Esophagus mucosa (tissue), 1 donor: ENCODE results near the gene SLC27A5. TPM values are rescaled to one million over a fixed set of nuclear protein-coding genes. Genes with fewer than 3 reads are reported as not detected.
A peak's percentile ranks its signal among the peaks of the same experiment; 100 is the strongest.
"Not testable (repeated sequence)": the region's sequence is repeated elsewhere in the genome, so short reads cannot be mapped to it uniquely, and the experiment has no call there.

Experiments used
- ATAC-seq: fragments of 200-7000 bp; cut with Tn5 transposase; one replicate; pipeline ENCODE4 v1.9.1; 2020
- total RNA-seq: library from RNA; stranded (reverse); gene quantifications from one replicate; pipeline ENCODE4 v1.2.4, GENCODE V29; 2023
- donor health status: DM: yes; HTN: yes; CAD: no.

Gene SLC27A5
- total RNA-seq, 1 donor from 2014 or later = 6.4 TPM

DNA sequence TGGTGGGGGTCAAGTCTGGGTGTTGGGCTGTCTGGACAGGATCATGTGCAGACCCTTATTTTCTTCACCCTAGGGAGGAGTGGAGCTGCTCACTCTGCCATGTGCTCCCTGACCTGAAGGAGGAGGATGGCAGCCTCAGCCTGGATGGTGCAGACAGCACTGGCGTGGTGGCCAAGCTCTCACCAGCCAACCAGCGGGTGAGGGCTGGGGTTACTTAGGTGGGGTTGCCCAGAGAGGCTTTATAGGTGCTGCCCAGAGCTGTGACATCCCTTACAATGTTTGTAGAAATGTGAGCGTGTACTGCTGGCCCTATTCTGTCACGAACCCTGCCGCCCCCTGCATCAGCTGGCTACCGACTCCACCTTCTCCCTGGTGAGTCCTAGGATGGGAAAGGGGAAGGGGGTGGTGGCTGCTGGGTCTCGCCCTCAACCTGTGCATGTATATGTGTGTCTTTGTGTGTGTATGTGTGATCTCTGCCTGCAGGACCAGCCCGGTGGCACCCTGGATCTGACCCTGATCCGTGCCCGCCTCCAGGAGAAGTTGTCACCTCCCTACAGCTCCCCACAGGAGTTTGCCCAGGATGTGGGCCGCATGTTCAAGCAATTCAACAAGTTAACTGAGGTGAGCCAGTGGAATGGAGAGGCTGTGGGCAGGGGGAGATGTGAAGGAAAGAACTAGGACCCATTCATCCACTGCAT, 38.0 kb upstream of the SLC27A5 start:
- ATAC-seq = no peak

DNA sequence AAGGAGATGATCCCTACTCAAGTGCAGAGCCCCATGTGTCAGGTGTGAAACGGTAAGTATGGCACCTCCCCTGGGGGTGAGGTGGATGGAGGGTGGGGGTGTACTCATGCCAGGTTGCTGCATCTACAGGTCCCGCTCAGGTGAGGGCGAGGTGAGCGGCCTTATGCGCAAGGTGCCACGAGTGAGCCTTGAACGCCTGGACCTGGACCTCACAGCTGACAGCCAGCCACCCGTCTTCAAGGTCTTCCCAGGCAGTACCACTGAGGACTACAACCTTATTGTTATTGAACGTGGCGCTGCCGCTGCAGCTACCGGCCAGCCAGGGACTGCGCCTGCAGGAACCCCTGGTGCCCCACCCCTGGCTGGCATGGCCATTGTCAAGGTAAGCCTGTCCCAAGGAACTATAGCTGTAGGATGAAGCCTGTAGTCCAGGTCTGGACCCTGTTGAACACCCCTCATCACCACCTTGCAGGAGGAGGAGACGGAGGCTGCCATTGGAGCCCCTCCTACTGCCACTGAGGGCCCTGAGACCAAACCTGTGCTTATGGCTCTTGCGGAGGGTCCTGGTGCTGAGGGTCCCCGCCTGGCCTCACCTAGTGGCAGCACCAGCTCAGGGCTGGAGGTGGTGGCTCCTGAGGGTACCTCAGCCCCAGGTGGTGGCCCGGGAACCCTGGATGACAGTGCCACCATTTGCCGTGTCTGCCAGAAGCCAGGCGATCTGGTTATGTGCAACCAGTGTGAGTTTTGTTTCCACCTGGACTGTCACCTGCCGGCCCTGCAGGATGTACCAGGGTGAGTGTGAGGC, 37.3 kb upstream of the SLC27A5 start:
- ATAC-seq = no peak

GRCh38 chr19:58547323-58548312, 35.8 kb upstream of the SLC27A5 start:
- no peak for ATAC-seq

GRCh38 chr19:58546019-58546530, 34.3 kb upstream of the SLC27A5 start:
- ATAC-seq = no peak

- ATAC-seq = no peak
These were observed 33.7 kb upstream of the SLC27A5 start for GRCh38 chr19:58545286-58546018.

- ATAC-seq = peak; percentile 26
These were observed 32.9 kb upstream of the SLC27A5 start for GRCh38 chr19:58544591-58545285.

DNA sequence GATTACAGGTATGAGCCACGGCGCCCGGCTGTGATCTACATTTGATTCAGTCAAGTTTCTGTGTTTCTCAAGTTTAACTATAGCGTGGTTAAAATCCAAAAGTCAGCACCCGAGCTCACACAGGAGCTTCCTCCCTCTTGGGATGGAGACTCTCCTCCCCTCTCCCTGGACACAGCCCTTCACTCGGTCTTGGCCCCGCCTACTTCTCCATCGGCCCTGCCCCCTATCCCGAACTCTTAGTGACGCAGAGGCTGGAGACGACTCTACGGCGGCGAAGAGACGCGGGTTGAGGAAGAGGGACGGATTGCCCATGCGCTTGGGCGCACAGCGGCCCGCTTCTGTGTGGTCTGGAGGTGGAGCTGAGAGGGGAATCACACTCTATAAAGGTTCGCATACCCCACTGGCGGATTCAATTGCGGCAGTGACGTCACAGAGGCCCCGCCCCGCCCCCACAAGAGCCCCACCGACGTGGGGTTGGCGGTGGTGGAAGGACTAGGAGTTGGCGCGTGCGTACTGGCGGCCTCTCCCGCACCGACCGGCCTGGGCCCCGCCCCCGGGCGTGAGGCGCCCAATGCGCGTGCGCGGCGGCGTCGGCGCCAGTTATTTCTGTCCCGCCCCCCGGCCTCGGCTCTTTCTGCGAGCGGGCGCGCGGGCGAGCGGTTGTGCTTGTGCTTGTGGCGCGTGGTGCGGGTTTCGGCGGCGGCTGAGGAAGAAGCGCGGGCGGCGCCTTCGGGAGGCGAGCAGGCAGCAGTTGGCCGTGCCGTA, 32.2 kb upstream of the SLC27A5 start, which contains the start of gene TRIM28:
TRIM28 (plus strand) TSS at position 239 of the 765 bp plus-strand sequence. CDS start 694 bp downstream, outside the sequence.
- ATAC-seq = peak; percentile 94

- not testable (repeated sequence) for ATAC-seq
These were observed 31.0 kb upstream of the SLC27A5 start for GRCh38 chr19:58542641-58543372.

DNA sequence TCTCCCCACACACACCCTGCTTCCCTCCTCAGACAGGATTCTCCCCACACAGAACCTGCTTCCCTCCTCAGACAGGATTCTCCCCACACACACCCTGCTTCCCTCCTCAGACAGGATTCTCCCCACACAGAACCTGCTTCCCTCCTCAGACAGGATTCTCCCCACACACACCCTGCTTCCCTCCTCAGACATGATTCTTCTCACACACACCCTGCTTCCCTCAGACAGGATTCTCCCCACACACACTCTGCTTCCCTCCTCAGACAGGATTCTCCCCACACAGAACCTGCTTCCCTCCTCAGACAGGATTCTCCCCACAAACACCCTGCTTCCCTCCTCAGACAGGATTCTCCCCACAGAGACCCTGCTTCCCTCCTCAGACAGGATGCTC, 27.4 kb upstream of the SLC27A5 start:
- not testable (repeated sequence) for ATAC-seq

- ATAC-seq = peak; percentile 82
These were observed 26.7 kb upstream of the SLC27A5 start for GRCh38 chr19:58538257-58539168.

- peak; percentile 48 for ATAC-seq
These were observed 25.3 kb upstream of the SLC27A5 start for GRCh38 chr19:58536852-58537798.

GRCh38 chr19:58535857-58536256, 24.1 kb upstream of the SLC27A5 start:
- no peak for ATAC-seq

GRCh38 chr19:58531034-58531840, 19.4 kb upstream of the SLC27A5 start:
- ATAC-seq = no peak

DNA sequence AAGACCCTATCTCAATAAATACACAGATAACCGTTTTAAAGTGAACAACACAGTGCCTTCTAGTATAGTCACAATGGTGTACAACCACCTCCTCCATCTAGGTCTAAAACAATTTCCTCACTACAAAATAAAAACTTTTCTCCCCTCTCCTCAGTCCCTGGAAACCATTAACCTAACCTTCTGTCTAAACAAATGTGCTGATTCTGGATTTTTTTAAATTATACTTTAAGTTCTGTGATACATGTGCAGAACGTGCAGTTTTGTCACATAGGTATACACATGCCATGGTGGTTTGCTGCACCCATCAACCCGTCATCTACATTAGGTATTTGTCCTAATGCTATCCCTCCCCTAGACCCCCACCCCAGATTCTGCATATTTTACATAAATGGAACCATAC, 17.6 kb upstream of the SLC27A5 start:
- ATAC-seq = no peak

- ATAC-seq = no peak
These were observed 10.9 kb upstream of the SLC27A5 start for GRCh38 chr19:58522709-58523108.

DNA sequence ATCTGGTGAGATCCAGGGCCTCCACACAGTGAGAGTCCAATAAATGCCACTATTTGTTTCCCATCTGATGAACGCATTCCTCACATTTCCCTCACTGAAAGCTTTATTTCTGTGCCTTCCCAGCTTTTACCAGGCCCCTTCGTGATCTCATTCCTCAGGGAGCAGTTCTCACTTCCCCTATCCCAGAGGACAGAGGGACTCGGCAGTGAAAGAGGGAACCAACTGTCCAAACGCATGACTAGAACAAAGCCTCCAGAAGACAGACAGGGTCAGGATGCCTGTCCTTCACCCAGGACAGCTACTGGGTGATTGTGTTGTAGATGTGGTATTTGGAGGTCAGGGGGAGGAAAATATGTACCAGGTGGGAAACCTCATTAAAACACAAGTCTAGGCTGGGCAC, 9.9 kb upstream of the SLC27A5 start:
- ATAC-seq = no peak
